Measurements from ENCODE around the gene JPH2. TPM values are rescaled to one million over a fixed set of nuclear protein-coding genes. Genes with fewer than 3 reads are reported as not detected.

Gene JPH2
- total and polyA plus RNA-seq, 10 of the 15 experiments (the other 5 are each of a cell fraction or from before 2014, with no cell fraction given): 0.16 TPM; not detected in 9

GRCh38 chr20:44112889-44113617 is 73.9 kb downstream of the JPH2 start:
- ChIA-PET RAD21 (ENCODE audit: unreplicated experiment) (interaction anchor here (2.2 kb wide), 1 partner anchor 77 kb away, joined by 6 read pairs; no protein-coding TSS in a partner anchor), CTCF (interaction anchor here (1.1 to 9.3 kb wide), 4 partner anchors 77 to 197 kb away, joined by 3 to 196 read pairs (median 6); no protein-coding TSS in a partner anchor), POLR2A (no interaction called here), SMC1A (ENCODE audit: uncharacterized antibody, unreplicated experiment) (interaction anchor here (1.2 to 1.9 kb wide), 2 partner anchors 14 to 75 kb away, joined by 3 to 11 read pairs; no protein-coding TSS in a partner anchor)
- no TSS peak for BruUV-seq (replicated peaks)
- in situ Hi-C loops (cut with MboI) (no loop called here), intact Hi-C loops (cut with micrococcal nuclease; ENCODE audit: unreplicated experiment) (no loop called here)
- WGBS (ENCODE audit: insufficient coverage, insufficient replicate concordance, low lambda C conversion rate, missing lambda C conversion rate): 12% methylated on average over 7 of the region's 7 CpGs
- ATAC-seq (no peak), DNase-seq (ENCODE audit: low read depth, low spot score) (no peak), FAIRE-seq (no peak)
- Histone ChIP-seq H3K36me3 (ENCODE audit: control insufficient read depth in 2 of 2, insufficient read depth in 2 of 2, low read length in 1 of 2) (no peaks in the 10 kb centered on the region; a peak in 1 of 4 replicates), H3K4me3 (no peak overlapping the region), H3K4me1 (ENCODE audit: control insufficient read depth, insufficient read depth, low read length) (no peaks in the 10 kb centered on the region), H3K79me2 (ENCODE audit: control insufficient read depth, insufficient read depth, low read length) (no peaks in the 10 kb centered on the region), H3K9ac (ENCODE audit: control insufficient read depth, insufficient read depth, low read length) (no peak overlapping the region), H3K9me3 (replicated peaks; ENCODE audit: control insufficient read depth, insufficient read depth, low read length) (no peaks in the 10 kb centered on the region; the same call in 2 of the 3 replicates), H3K4me2 (ENCODE audit: control insufficient read depth, insufficient read depth) (no peak overlapping the region), H4K20me1 (ENCODE audit: control insufficient read depth, insufficient read depth) (no peaks in the 10 kb centered on the region), H2AFZ (ENCODE audit: control insufficient read depth, low read depth, low read length) (no peak overlapping the region), H3K27me3 (replicated peaks in 1 of 2; ENCODE audit: control insufficient read depth in 2 of 2, insufficient read depth in 2 of 2, low read length in 1 of 2) (peaks cover 0 to 2% of the 10 kb centered on the region in 2 experiments; a peak in 2 of 4 replicates), H3K27ac (ENCODE audit: control insufficient read depth, insufficient read depth) (no peak overlapping the region)
- TF ChIP-seq IKZF2 (IDR thresholded peaks at IDR 0.05) (no peak), CBX3 (IDR thresholded peaks at IDR 0.05; ENCODE audit: borderline replicate concordance, low read depth) (no peak), BCL11A (IDR thresholded peaks at IDR 0.05; ENCODE audit: low read depth, low read length) (no peak), WRNIP1 (IDR thresholded peaks at IDR 0.05; ENCODE audit: borderline replicate concordance, low read depth, low read length) (no peak), KDM1A (IDR thresholded peaks at IDR 0.05; ENCODE audit: borderline replicate concordance) (no peak), ZNF622 (IDR thresholded peaks at IDR 0.05) (no peak), ZBTB4 (CRISPR knock-in tag; IDR thresholded peaks at IDR 0.05) (no peak), NFYB (IDR thresholded peaks at IDR 0.05; ENCODE audit: insufficient read depth, low read depth, low read length) (no peak), USF1 (IDR thresholded peaks at IDR 0.05; ENCODE audit: borderline replicate concordance, extremely low read length, insufficient read depth, low read depth, low read length) (no peak), NBN (IDR thresholded peaks at IDR 0.05) (no peak), HDGF (IDR thresholded peaks at IDR 0.05) (no peak), NKRF (conservative IDR thresholded peaks at IDR 0.05) (no peak), SMAD1 (IDR thresholded peaks at IDR 0.05; ENCODE audit: low read depth, partially characterized antibody) (no peak), ZNF24 (IDR thresholded peaks at IDR 0.05) (no peak)

Data from GM12878 (cell line).